K562 (cell line): ENCODE results near the gene BTAF1. TPM values are rescaled to one million over a fixed set of nuclear protein-coding genes. Genes with fewer than 3 reads are reported as not detected.

Experiments used
- CGGBP1 ChIP-seq: fragments of 250-450 bp; sonication (Bioruptor Pico); IDR thresholded peaks from 2 replicates; pipeline ENCODE4 v1.9.0; 2021; ENCODE audit warnings: mild to moderate bottlenecking
- CHD7 ChIP-seq: fragments of 200-600 bp; sonication (generic); IDR thresholded peaks from one replicate; pipeline ENCODE4 v1.6.1; 2012; ENCODE audit warnings: mild to moderate bottlenecking, low read depth, low read length, inconsistent platforms
- CTCFL ChIP-seq: IDR thresholded peaks from 2 replicates; pipeline ENCODE4 v1.6.1; 2011; ENCODE audit warnings: borderline replicate concordance, low read depth, mild to moderate bottlenecking, moderate library complexity, low read length; ENCODE audit not compliant: insufficient read depth, poor library complexity, severe bottlenecking
- GTF2A2 ChIP-seq: IDR thresholded peaks from 2 replicates; pipeline ENCODE4 v1.6.1; 2016; ENCODE audit warnings: mild to moderate bottlenecking, missing genetic modification characterization, missing compliant biosample characterization
- JUNB ChIP-seq: fragments of 450-650 bp; formaldehyde crosslinking; conservative IDR thresholded peaks from 2 replicates; pipeline ENCODE4 v1.4.0; 2020; ENCODE audit warnings: mild to moderate bottlenecking
- PATZ1 ChIP-seq: fragments of 250-450 bp; sonication (Bioruptor Pico); IDR thresholded peaks from 2 replicates; pipeline ENCODE4 v1.5.0; 2020; ENCODE audit warnings: mild to moderate bottlenecking, borderline replicate concordance
- RBM14 ChIP-seq: fragments of 200-400 bp; formaldehyde crosslinking; IDR thresholded peaks from 2 replicates; pipeline ENCODE4 v1.6.1; 2018; ENCODE audit warnings: low read depth, mild to moderate bottlenecking, low read length, moderate library complexity, borderline replicate concordance; ENCODE audit not compliant: insufficient read depth
- STAG1 ChIP-seq: sonication (generic); formaldehyde crosslinking; IDR thresholded peaks from 2 replicates; pipeline ENCODE4 v1.5.0; 2020; ENCODE audit warnings: missing genetic modification reagents, borderline replicate concordance
- ZFP36 ChIP-seq: fragments of 150-350 bp; IDR thresholded peaks from 2 replicates; pipeline ENCODE4 v1.6.1; 2018; ENCODE audit warnings: low read length, low read depth; ENCODE audit not compliant: partially characterized antibody
- ZNF224 ChIP-seq: sonication (generic); formaldehyde crosslinking; IDR thresholded peaks from 2 replicates; pipeline ENCODE4 v1.8.0; 2022; ENCODE audit warnings: mild to moderate bottlenecking, missing genetic modification reagents
- polyA plus RNA-seq, 8 experiments: library from polyadenylated mRNA; depleted of rRNA in 4 of 8; stranded (reverse) in 5 of 8; unstranded in 3 of 8; fragments of >200 nt; fragmentation: Nextera tagmentation in 2 of 8; fragmentation: Illumina TruSeq in 1 of 8; extraction: Ambion mirVana in 2 of 8; extraction: Trizol in 1 of 8; gene quantifications; 2 replicates each; pipeline versions ENCODE4 v1.2.1 to v1.2.3, GENCODE V29; 2011 to 2014; ENCODE audit warnings: inconsistent platforms in 1 of 8, missing spikeins in 1 of 8
- total RNA-seq, 7 experiments: library from RNA; depleted of rRNA in 6 of 7; stranded (reverse); fragments of >200 nt in 6 of 7; fragmentation: Illumina TruSeq in 2 of 7; extraction: Trizol in 2 of 7; gene quantifications; 2 replicates each; pipeline versions ENCODE4 v1.2.1 to v1.2.3, GENCODE V29; 2011 to 2021; ENCODE audit warnings: low replicate concordance in 1 of 7

Gene BTAF1
- total and polyA plus RNA-seq, 9 of the 15 experiments (the other 6 are each of a cell fraction or from before 2014, with no cell fraction given): 6.6 to 70.7 (median 30.5) TPM

GRCh38 chr10:91923371-91924211, at the start of gene BTAF1 (continued):
- TF ChIP-seq CHD7 (no peak), CTCFL (no peak), JUNB (no peak), PATZ1 (no peak), GTF2A2 (tag) (no peak), CGGBP1 (CRISPR knock-in tag) (no peak), RBM14 (no peak), ZFP36 (no peak), ZNF224 (CRISPR knock-in tag) (no peak), STAG1 (CRISPR knock-in tag) (no peak)
